Fibroblast of pulmonary artery (primary cell): Measurements from ENCODE around the gene HCFC2.
A peak's percentile ranks its signal among the peaks of the same experiment; 100 is the strongest.

Source experiments
- DNase-seq: peaks from one replicate; pipeline ENCODE4 v3.0.0-alpha.2; 2010; ENCODE audit warnings: low read depth
- H3K4me3 ChIP-seq: replicated peaks from 2 replicates; pipeline ENCODE4 v1.5.1; 2011; ENCODE audit warnings: low read depth, mild to moderate bottlenecking, control low read depth, low read length, moderate library complexity
- CTCF ChIP-seq: IDR thresholded peaks from 2 replicates; pipeline ENCODE4 v1.5.1; 2011; ENCODE audit warnings: mild to moderate bottlenecking, control low read depth, low read length, inconsistent platforms; ENCODE audit errors: missing control alignments

HCFC2 gene

GRCh38 chr12:104050436-104050835, 13.9 kb upstream of the HCFC2 start:
- peak overlapping the region; percentile 67 for H3K4me3 ChIP-seq

GRCh38 chr12:104054681-104055346, 9.5 kb upstream of the HCFC2 start:
- H3K4me3 ChIP-seq, result no peak overlapping the region
- no peak for TF ChIP-seq CTCF
- DNase-seq, result no peak

More at GRCh38 chr12:104050436-104050835, 13.9 kb upstream of the HCFC2 start:
- no peak for TF ChIP-seq CTCF
- DNase-seq, result no peak

- H3K4me3 ChIP-seq, result no peak overlapping the region
- peak; percentile 55 for DNase-seq
- TF ChIP-seq CTCF, result no peak
These were observed 8.5 kb upstream of the HCFC2 start for GRCh38 chr12:104055686-104056388.

DNA sequence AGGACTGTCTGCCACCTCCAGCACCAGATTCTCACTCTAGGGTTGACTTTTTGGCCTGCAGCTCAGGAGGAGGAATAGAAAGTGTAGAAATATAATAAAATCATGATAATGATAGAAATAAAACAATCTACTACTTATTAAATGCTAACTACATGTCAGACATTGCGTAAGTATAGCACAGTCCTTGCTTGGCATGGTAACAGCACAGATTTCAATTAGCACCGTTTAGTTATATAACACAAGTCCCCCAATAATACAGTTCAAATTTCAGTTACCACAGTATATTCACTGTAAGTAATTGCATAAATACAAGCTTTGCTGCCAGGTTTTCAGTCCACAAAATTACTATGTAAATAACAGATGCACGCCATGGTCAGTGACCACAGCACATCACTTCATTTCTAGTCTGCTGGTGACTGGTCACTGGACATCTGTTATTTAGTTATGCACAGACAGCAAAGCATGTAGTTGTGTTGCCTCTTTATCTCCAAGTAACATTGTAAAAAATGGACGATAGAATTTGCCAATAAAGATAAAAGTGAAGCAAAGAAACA, 7.8 kb upstream of the HCFC2 start:
- DNase-seq, result no peak
- TF ChIP-seq CTCF, result no peak
- H3K4me3 ChIP-seq, result no peak overlapping the region

DNA sequence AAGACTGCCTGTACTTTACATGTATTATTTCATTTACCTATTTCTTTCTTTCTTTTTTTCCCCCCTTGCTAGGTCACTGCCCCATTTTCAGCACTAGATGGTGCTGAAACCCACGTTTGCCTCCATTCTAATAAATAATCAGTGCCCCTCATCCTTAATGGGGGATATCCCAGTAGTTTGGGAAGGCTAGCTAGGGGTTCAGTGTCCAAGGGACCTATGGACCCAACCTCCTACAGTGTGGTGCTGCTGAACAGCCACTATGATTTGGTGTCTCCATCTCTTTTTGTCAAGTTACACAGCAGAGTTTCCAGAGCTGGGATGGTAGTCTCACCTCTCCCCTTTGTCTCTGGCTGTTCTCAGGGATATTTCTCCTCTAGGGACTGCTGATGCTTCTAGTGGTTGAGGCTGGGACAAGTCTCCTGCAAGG, 6.5 kb upstream of the HCFC2 start:
- no peak overlapping the region for H3K4me3 ChIP-seq
- peak; percentile 84 for TF ChIP-seq CTCF
- DNase-seq, result peak; percentile 51

DNA sequence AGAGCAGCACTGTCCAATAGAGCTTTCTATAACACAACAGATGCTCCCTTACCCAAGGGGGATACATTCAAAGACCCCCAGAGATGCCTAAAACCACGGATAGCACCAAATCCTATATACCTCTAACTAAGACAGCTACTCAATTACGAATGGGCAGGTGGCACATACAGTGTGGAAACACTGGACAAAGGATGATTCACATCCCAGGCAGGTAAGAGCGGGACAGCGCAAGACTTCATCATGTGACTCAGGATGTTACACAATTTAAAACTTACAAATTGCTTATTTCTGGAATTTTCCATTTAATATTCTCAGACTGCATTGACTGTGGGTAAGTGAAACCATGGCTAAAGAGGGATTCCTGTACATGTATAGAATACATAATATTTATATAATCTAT, 5.5 kb upstream of the HCFC2 start:
- H3K4me3 ChIP-seq, result no peak overlapping the region
- no peak for DNase-seq
- no peak for TF ChIP-seq CTCF
